ENCODE data around the gene JADE2. TPM values are rescaled to one million over a fixed set of nuclear protein-coding genes. Genes with fewer than 3 reads are reported as not detected.

JADE2 gene
- total RNA-seq, 1 experiment from 2014 or later: 39.9 TPM

DNA sequence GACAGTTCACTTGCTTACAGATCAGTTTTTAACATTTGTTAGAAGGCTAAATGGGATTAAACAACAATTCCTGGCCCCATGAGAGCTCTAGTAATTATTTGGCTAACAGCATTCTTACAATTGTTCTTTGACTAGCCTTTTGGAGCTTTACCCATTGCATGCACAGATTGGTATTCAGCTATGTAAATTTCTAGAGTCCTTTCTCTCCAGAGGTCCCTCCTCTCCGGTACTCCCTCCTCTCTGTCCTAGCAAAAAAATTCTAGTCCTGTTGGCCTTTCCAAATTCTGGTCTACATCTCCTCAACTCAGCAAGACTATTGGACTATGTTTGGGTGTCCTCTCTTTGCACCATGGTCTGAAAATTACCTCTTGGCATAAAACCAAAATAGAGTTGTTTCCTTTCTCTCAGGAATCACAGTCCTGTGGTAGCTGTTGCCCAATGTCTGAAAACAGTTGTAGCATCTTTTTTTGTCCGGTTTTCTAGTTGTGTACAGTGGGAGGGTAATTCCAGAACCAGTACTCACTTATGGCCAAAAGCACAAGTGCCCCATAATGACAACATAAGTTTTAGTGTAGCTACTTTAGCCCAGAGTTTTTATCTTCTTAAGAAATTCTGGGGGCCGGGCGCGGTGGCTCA, 89.1 kb downstream of the JADE2 start:
- H3K4me3 ChIP-seq (replicated peaks in 1 of 2; ENCODE audit: low read depth in 1 of 2, low read length in 2 of 2): no peak overlapping the region
- intact Hi-C loops (cut with micrococcal nuclease): no loop called here
- ChIA-PET POLR2A (no interaction called here), RAD21 (ENCODE audit: low non-redundant PET in 1 of 2, low total read pairs in 2 of 2, uncharacterized antibody in 2 of 2, unreplicated experiment in 2 of 2) (no interaction called here), CTCF (no interaction called here)
- BruUV-seq (replicated peaks): no TSS peak
- H3K9me2 ChIP-seq (ENCODE audit: insufficient read depth): no peaks in the 10 kb centered on the region
- ATAC-seq: no peak
- DNase-seq (ENCODE audit: low read depth, low spot score): no peak
- no peak for TF ChIP-seq POLR2A (IDR thresholded peaks at IDR 0.05; ENCODE audit: borderline replicate concordance, extremely low read depth, insufficient read depth, insufficient read length)
- TF ChIP-seq, protein P1, sequence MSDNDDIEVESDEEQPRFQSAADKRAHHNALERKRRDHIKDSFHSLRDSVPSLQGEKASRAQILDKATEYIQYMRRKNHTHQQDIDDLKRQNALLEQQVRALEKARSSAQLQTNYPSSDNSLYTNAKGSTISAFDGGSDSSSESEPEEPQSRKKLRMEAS (IDR thresholded peaks at IDR 0.05): no peak
- no peak for TF ChIP-seq EGR1 (IDR thresholded peaks at IDR 0.05; ENCODE audit: low read depth)
- no peak for TF ChIP-seq SP1 (IDR thresholded peaks at IDR 0.05; ENCODE audit: low read depth)
- no peak for TF ChIP-seq SIN3A (IDR thresholded peaks at IDR 0.05; ENCODE audit: low read depth)
- TF ChIP-seq, protein P2, sequence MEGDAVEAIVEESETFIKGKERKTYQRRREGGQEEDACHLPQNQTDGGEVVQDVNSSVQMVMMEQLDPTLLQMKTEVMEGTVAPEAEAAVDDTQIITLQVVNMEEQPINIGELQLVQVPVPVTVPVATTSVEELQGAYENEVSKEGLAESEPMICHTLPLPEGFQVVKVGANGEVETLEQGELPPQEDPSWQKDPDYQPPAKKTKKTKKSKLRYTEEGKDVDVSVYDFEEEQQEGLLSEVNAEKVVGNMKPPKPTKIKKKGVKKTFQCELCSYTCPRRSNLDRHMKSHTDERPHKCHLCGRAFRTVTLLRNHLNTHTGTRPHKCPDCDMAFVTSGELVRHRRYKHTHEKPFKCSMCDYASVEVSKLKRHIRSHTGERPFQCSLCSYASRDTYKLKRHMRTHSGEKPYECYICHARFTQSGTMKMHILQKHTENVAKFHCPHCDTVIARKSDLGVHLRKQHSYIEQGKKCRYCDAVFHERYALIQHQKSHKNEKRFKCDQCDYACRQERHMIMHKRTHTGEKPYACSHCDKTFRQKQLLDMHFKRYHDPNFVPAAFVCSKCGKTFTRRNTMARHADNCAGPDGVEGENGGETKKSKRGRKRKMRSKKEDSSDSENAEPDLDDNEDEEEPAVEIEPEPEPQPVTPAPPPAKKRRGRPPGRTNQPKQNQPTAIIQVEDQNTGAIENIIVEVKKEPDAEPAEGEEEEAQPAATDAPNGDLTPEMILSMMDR (IDR thresholded peaks at IDR 0.05 in 2 of 3, conservative IDR thresholded peaks at IDR 0.05 in 1 of 3; ENCODE audit: borderline replicate concordance in 1 of 3, insufficient read depth in 1 of 3, low read depth in 2 of 3, low read length in 2 of 3): no peak
- no peak for TF ChIP-seq ZFX (IDR thresholded peaks at IDR 0.05)
- no peak for TF ChIP-seq ZNF274 (IDR thresholded peaks at IDR 0.05; ENCODE audit: low read depth, low read length)
- TF ChIP-seq TCF7L2 (IDR thresholded peaks at IDR 0.05; ENCODE audit: borderline replicate concordance, extremely low read depth, insufficient read depth, insufficient read length): no peak
- TF ChIP-seq ATF3 (IDR thresholded peaks at IDR 0.05): no peak
- TF ChIP-seq CEBPB (IDR thresholded peaks at IDR 0.05; ENCODE audit: low read depth): no peak
- TF ChIP-seq POLR2AphosphoS5 (IDR thresholded peaks at IDR 0.05; ENCODE audit: low read depth, low read length): no peak
- TF ChIP-seq SRF (IDR thresholded peaks at IDR 0.05; ENCODE audit: low read depth): no peak
- no peak for TF ChIP-seq JUND (IDR thresholded peaks at IDR 0.05)
- H3K4me1 ChIP-seq (ENCODE audit: control insufficient read depth in 1 of 2, insufficient read depth in 2 of 2, low read length in 2 of 2): no peaks in the 10 kb centered on the region
- H4K20me1 ChIP-seq (ENCODE audit: insufficient read depth): no peaks in the 10 kb centered on the region
- no peak overlapping the region for H3K4me2 ChIP-seq (ENCODE audit: low read length)
- no peaks in the 10 kb centered on the region for H3K27me3 ChIP-seq (ENCODE audit: insufficient read depth, low read length)
- H3K79me2 ChIP-seq (ENCODE audit: insufficient read depth, low read length): no peaks in the 10 kb centered on the region
- H3K9me3 ChIP-seq (ENCODE audit: control insufficient read depth in 1 of 2, insufficient read depth in 1 of 2, low read depth in 1 of 2, low read length in 2 of 2): no peaks in the 10 kb centered on the region
- H3K9ac ChIP-seq (ENCODE audit: low read length): no peak overlapping the region
- no peak overlapping the region for H3K27ac ChIP-seq (ENCODE audit: low read depth, low read length)
- peaks cover 10 to 14% of the 10 kb centered on the region in 2 experiments; a peak in 3 of 4 replicates for H3K36me3 ChIP-seq (ENCODE audit: control insufficient read depth in 1 of 2, insufficient read depth in 2 of 2, low read length in 2 of 2)
- H2AFZ ChIP-seq (ENCODE audit: low read depth, low read length, poor library complexity, severe bottlenecking): no peak overlapping the region
